CD4-positive, alpha-beta T cell treated with Interleukin-4 for 4 hours (primary cell): ENCODE measurements around the gene SPTBN5.

ENCODE experiments used
- DNase-seq: peaks from one replicate; pipeline ENCODE4 v3.0.0-alpha.2; 2020

SPTBN5 gene

GRCh38 chr15:41801185-41801584 lies 92.7 kb downstream of the SPTBN5 start:
- DNase-seq = no peak

GRCh38 chr15:41799488-41799805 lies 94.4 kb downstream of the SPTBN5 start:
- DNase-seq = no peak

GRCh38 chr15:41798607-41799487 lies 95.0 kb downstream of the SPTBN5 start:
- no peak for DNase-seq
